ENCODE measurements around the gene MLLT11.

DNA sequence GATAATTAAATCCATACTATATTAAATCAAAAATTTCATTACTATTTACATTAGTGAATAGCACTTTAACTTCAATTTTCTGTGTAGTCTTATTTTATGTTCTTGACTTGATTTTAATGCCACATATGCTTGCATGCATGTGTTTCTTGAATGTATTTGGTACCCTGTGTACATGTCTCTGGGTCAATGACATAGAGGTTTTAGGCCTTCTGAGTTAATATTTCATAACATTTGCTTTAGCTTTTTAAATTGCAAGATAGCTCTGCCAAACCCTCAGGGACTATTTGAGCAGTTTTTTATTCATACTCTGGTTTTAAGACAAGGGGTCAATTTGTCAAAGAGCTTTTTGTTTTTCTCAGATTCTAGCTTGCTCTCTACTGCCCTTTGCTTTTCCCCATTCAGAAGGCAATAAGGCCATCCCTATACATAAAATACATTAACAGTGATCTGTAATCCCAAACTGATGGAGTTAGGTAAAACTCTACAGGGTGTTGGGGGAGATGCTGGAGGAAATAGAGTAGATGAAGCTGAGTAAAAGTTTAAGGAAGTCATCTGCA is 5.0 kb downstream of the MLLT11 start:
- TF ChIP-seq POLR2A (IDR thresholded peaks at IDR 0.05; ENCODE audit: low read depth, low read length) = no peak
- TF ChIP-seq, protein P1, sequence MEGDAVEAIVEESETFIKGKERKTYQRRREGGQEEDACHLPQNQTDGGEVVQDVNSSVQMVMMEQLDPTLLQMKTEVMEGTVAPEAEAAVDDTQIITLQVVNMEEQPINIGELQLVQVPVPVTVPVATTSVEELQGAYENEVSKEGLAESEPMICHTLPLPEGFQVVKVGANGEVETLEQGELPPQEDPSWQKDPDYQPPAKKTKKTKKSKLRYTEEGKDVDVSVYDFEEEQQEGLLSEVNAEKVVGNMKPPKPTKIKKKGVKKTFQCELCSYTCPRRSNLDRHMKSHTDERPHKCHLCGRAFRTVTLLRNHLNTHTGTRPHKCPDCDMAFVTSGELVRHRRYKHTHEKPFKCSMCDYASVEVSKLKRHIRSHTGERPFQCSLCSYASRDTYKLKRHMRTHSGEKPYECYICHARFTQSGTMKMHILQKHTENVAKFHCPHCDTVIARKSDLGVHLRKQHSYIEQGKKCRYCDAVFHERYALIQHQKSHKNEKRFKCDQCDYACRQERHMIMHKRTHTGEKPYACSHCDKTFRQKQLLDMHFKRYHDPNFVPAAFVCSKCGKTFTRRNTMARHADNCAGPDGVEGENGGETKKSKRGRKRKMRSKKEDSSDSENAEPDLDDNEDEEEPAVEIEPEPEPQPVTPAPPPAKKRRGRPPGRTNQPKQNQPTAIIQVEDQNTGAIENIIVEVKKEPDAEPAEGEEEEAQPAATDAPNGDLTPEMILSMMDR (conservative IDR thresholded peaks at IDR 0.05; ENCODE audit: low read depth, low read length) = no peak
- no peak for TF ChIP-seq MXI1 (IDR thresholded peaks at IDR 0.05; ENCODE audit: borderline replicate concordance, low read depth, low read length)
- no peak for TF ChIP-seq RAD21 (IDR thresholded peaks at IDR 0.05; ENCODE audit: low read length)
- TF ChIP-seq, protein P2, sequence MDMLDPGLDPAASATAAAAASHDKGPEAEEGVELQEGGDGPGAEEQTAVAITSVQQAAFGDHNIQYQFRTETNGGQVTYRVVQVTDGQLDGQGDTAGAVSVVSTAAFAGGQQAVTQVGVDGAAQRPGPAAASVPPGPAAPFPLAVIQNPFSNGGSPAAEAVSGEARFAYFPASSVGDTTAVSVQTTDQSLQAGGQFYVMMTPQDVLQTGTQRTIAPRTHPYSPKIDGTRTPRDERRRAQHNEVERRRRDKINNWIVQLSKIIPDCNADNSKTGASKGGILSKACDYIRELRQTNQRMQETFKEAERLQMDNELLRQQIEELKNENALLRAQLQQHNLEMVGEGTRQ (IDR thresholded peaks at IDR 0.05; ENCODE audit: low read depth, low read length) = no peak
- no peak for TF ChIP-seq RFX5 (IDR thresholded peaks at IDR 0.05; ENCODE audit: low read depth, low read length)
- TF ChIP-seq RCOR1 (IDR thresholded peaks at IDR 0.05; ENCODE audit: insufficient replicate concordance, low read length) = no peak
- no peak for TF ChIP-seq BHLHE40 (IDR thresholded peaks at IDR 0.05; ENCODE audit: low read depth, low read length)
- TF ChIP-seq NFE2L2 (IDR thresholded peaks at IDR 0.05; ENCODE audit: low read depth, low read length) = no peak
- no peak for TF ChIP-seq CEBPB (IDR thresholded peaks at IDR 0.05; ENCODE audit: low read depth, low read length)

Data from IMR-90 (cell line).